Pancreas (tissue), 10 donors: ENCODE data around the gene CD44. TPM values are rescaled to one million over a fixed set of nuclear protein-coding genes. Genes with fewer than 3 reads are reported as not detected.

ENCODE experiments used
- ATAC-seq, 4 donors: fragments of 200-7000 bp; cut with Tn5 transposase; one replicate each; pipeline versions ENCODE4 v1.8.0 to v1.9.1; 2020; ENCODE audit warnings: mild to moderate bottlenecking in 4 of 4, moderate library complexity in 4 of 4
- DNase-seq, 6 donors: peaks; one replicate each; pipeline ENCODE4 v3.0.0-alpha.2; 2020
- FAIRE-seq: peaks from 2 replicates; lab custom pipeline; 2012; peaks lifted over from hg19 to GRCh38; lab: Jason Lieb, UNC
- H3K27ac ChIP-seq, 4 donors: fragments of 200-600 bp; sonication (generic); 1 replicate in 3 of 4; 2 replicates in 1 of 4; pipeline versions ENCODE4 v1.5.0 to v1.8.0; 2020
- H3K27me3 ChIP-seq, 4 donors: fragments of 200-600 bp; one replicate each; pipeline ENCODE4 v1.8.0; 2021
- H3K36me3 ChIP-seq, 3 donors: fragments of 200-600 bp; sonication (generic) in 1 of 3; one replicate each; pipeline versions ENCODE4 v1.5.0 to v1.8.0; 2020 to 2021
- H3K4me1 ChIP-seq, 3 donors: fragments of 200-600 bp; one replicate each; pipeline ENCODE4 v1.8.0; 2021
- H3K4me3 ChIP-seq, 4 donors: fragments of 200-600 bp; sonication (generic) in 2 of 4; one replicate each; pipeline versions ENCODE4 v1.5.0 to v1.8.0; 2020 to 2021
- H3K9me3 ChIP-seq, 4 donors: fragments of 200-600 bp; one replicate each; pipeline ENCODE4 v1.8.0; 2021
- CTCF ChIP-seq, 4 donors: fragments of 200-600 bp; sonication (generic) in 3 of 4; IDR thresholded peaks; one replicate each; pipeline versions ENCODE4 v1.5.0 to v1.8.0; 2021; ENCODE audit warnings: antibody characterized with exemption in 4 of 4
- WGBS, 2 donors: extraction: QIAGEN DNeasy Blood & Tissue Kit; methylation state at CpG; one replicate each; pipeline ENCODE4 v1.1.7; 2013; 5-methylcytosine and 5-hydroxymethylcytosine counted together
- intact Hi-C, 3 donors: fragments of 100-400 bp; cut with DNase I; formaldehyde crosslinking; loops; one replicate each; pipeline versions ENCODE4 v1.11.1 to v1.14.2; 2022
- polyA plus RNA-seq, 2 donors: library from polyadenylated mRNA; stranded (reverse); fragments of 200-250 nt; gene quantifications; one replicate each; pipeline ENCODE4 v1.2.3, GENCODE V29; 2013
- total RNA-seq, 6 donors: library from RNA; stranded (reverse); fragmentation: NEBNext Ultra II Directional in 4 of 6; extraction: Animal tissue kit (Norgen Biotek cat#: 25700) in 4 of 6; gene quantifications; one replicate each; pipeline versions ENCODE4 v1.2.1 to v1.2.4, GENCODE V29; 2021 to 2023
- donor health status: healthy with polysubstance abuse.
- donor health status: DM: no; HTN: no; CAD: no; lungs with moderate emphysema.
- donor health status: DM: no; HTN: no; CAD: no.
- donor health status: control.
- donor health status: control.
- donor health status: Bipolar disorder and iron deficiency.
- donor health status: DM: yes; HTN: yes; CAD: no.
- donor health status: DM: no; HTN: no; CAD: no.
- donor health status: DM: no; HTN: no; CAD: no.
- donor health status: DM: yes; HTN: yes; CAD: no.

Gene CD44
- total and polyA plus RNA-seq, 8 donors = 133 to 677 (median 375) TPM

- peak in 3 of 4 donors; percentile 23 to 58 (median 55) for ATAC-seq
- peak overlapping the region in 2 of 4 donors; percentile 7 to 44 for H3K27ac ChIP-seq
- H3K27me3 ChIP-seq = no peaks in the 10 kb centered on the region
- no peaks in the 10 kb centered on the region for H3K36me3 ChIP-seq
- H3K9me3 ChIP-seq = no peaks in the 10 kb centered on the region
- intact Hi-C loops = no loop called here
- DNase-seq = no peak
- no peak for FAIRE-seq
- WGBS, 2 donors = 74 to 75% methylated on average over 6 of the region's 6 CpGs
- no peak for TF ChIP-seq CTCF (IDR thresholded peaks at IDR 0.05)
- peaks cover 0 to 42% (median 0%) of the 10 kb centered on the region in 3 donors for H3K4me1 ChIP-seq
- no peak overlapping the region for H3K4me3 ChIP-seq
These were observed 19.9 kb downstream of the CD44 start for GRCh38 chr11:35158701-35159510.

- Histone ChIP-seq H3K4me1 (peaks cover 8 to 55% (median 9%) of the 10 kb centered on the region in 3 donors), H3K27me3 (no peaks in the 10 kb centered on the region), H3K27ac (no peak overlapping the region), H3K4me3 (no peak overlapping the region), H3K36me3 (no peaks in the 10 kb centered on the region), H3K9me3 (no peaks in the 10 kb centered on the region)
- intact Hi-C loops = no loop called here
- WGBS, 2 donors = 80 to 81% methylated on average over 7 of the region's 7 CpGs
- no peak for FAIRE-seq
- ATAC-seq = no peak
- no peak for DNase-seq
- no peak for TF ChIP-seq CTCF (IDR thresholded peaks at IDR 0.05)
These were observed 21.4 kb downstream of the CD44 start for GRCh38 chr11:35160246-35160824.

GRCh38 chr11:35160902-35161597 lies 22.1 kb downstream of the CD44 start:
- no peak for DNase-seq
- H3K27me3 ChIP-seq = no peaks in the 10 kb centered on the region
- TF ChIP-seq CTCF (IDR thresholded peaks at IDR 0.05) = no peak
- no peak overlapping the region for H3K4me3 ChIP-seq
- H3K4me1 ChIP-seq = peaks cover 9 to 57% (median 15%) of the 10 kb centered on the region in 3 donors
- H3K36me3 ChIP-seq = no peaks in the 10 kb centered on the region
- ATAC-seq = no peak
- no peaks in the 10 kb centered on the region for H3K9me3 ChIP-seq
- intact Hi-C loops = no loop called here
- no peak overlapping the region for H3K27ac ChIP-seq
- no peak for FAIRE-seq
- 95 to 96% methylated on average over 3 of the region's 3 CpGs for whole genome bisulfite sequencing, 2 donors

- ATAC-seq (peak in 1 of 4 donors; percentile 44), DNase-seq (no peak), FAIRE-seq (no peak)
- no peak for TF ChIP-seq CTCF (IDR thresholded peaks at IDR 0.05)
- intact Hi-C loops = no loop called here
- no peaks in the 10 kb centered on the region for H3K36me3 ChIP-seq
- no peak overlapping the region for H3K4me3 ChIP-seq
- WGBS, 2 donors = 94 to 98% methylated on average over 2 of the region's 2 CpGs
- H3K27ac ChIP-seq = peak overlapping the region in 1 of 4 donors; percentile 13
- H3K27me3 ChIP-seq = no peaks in the 10 kb centered on the region
- H3K4me1 ChIP-seq = peaks cover 20 to 61% (median 27%) of the 10 kb centered on the region in 3 donors
- H3K9me3 ChIP-seq = no peaks in the 10 kb centered on the region
These were observed 23.8 kb downstream of the CD44 start for GRCh38 chr11:35162745-35163144.
